SIG-M5 (cell line): Measurements from ENCODE around the gene PLCG2.
A peak's percentile ranks its signal among the peaks of the same experiment; 100 is the strongest.

Source experiments
- DNase-seq: peaks from one replicate; lab custom pipeline; 2025; lab: John Stamatoyannopoulos, UW

Gene PLCG2

DNA sequence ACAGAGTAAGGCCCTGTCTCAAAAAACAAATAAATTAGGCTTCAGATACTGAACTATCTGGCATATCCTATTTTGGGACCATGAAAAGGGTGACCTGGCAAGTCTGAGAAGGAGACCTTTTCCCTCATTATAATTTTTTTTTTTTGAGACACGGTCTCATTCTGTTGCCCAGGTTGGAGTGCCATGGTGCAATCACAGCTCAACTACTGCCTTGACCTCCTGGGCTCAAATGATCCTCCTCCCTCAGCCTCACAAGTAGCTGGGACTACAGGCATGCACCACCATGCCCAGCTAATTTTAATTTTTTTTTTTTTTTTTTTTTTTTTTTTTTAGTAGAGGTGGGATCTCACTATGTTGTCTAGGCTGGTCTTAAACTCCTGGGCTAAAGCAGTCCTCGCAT lies 37.3 kb downstream of the PLCG2 start:
- no peak for DNase-seq

GRCh38 chr16:81816793-81817210 lies 37.7 kb downstream of the PLCG2 start:
- no peak for DNase-seq

DNA sequence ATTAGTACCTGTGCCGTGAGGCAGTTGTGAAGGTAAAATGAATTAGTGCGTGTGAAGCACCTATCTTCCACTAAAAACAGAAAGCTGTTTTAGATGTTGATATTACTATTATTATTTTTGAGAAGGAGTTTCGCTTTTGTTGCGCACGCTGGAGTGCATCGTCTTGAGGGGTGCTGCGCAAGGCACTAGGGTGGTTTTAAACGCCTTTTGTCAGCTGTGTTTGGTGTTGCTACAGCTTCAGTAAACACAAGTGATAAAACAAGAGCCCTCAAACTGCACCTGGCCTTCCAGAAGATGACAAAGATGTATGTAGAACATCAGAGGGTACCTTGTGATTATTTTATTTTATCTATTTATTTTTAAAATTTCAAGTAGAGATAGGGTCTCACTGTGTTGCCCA lies 38.2 kb downstream of the PLCG2 start:
- DNase-seq, result no peak

DNA sequence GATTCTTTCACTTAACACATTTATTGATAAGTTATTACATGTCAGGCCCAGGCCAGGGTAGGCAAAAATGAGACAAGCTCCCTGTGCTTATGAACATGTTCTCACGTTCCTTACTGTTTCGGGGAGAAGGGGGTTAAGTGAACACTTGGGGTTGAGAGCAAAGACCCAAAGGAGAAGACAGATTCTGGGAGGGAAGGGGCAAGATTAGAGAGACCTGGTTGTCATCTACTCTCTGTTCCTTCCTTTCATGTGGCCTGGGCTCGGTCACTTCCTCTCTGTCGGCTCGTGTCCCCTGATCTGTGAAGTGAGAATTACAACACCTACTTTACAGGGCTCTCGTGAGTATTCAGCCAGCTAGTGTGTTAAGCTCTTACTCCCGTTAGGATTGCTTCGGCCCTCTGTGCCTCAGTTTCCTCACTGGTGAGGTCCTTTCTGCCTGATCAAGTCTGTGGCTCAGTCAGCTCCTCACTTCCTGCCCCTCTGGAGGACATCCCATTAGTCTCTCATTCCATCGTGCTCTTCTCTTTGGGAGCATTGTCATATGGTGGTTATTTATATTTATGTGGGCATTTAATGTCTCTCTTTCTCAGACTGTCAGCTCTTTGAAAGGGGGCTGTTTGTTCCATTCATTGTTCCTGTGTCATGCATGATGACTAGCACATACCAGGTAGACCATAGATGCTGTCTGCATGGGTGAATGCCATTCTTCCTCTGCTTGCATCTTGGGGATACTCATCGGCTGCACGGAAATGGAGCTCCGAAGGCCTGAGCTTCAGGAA lies 38.9 kb downstream of the PLCG2 start:
- no peak for DNase-seq

GRCh38 chr16:81818568-81818896 lies 39.4 kb downstream of the PLCG2 start:
- DNase-seq, result no peak

GRCh38 chr16:81818905-81819304 lies 39.8 kb downstream of the PLCG2 start:
- no peak for DNase-seq

DNA sequence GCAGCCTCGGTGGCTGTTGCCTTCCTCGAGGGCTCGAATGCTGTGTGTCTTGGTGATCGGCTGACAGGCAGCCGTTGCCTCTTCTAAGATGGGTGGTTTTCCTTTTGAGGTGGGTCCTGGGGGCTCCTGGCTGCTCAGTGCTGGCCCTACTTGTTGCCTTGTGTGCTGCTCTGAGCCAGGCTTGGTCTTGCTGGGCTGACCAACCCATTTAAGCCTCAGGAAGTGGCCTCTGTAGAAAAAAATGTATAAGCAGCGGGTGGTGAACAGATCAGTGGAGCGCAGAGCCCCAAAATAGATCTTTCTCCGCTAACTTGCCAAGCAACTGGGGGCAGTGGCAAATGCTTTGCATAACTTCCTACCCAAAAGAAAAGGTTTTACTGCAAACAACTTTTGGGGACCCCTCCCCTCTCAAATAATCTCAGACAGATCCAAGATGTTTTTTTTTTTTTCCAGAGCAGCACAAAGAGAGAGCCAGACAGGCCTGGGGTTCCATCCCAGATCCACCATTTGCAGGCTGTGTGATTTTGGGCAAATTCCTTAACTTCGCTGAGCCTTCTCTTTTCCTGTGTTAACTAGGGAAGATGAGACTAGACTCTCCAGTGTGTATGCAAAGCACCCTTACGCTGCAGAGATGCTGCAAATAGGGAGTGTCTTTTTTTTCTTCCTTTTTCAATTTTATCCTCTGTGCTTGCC lies 42.5 kb downstream of the PLCG2 start:
- DNase-seq, result no peak

DNA sequence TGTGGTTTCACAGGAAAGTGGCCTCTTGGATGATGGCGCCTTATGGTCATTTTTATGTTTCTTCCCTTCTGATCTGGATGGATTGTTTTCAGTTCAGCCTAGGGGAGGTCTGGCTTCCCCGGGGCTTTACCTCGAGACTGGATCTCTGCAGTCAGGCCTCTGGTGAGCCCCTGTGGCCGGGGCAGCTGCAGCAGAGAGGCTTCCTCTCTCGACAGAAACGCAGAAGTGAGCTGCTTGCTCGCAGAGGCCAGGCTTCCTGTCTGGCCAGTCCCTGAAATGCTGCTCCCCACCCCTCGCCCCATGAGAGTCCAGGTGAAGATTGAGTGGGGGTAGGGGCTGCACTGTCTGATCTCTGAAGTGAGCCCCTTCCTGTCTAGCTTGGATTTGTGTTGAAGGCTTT lies 44.0 kb downstream of the PLCG2 start:
- DNase-seq, result no peak

- no peak for DNase-seq
Observed at GRCh38 chr16:81823734-81824133, 44.6 kb downstream of the PLCG2 start.

GRCh38 chr16:81826523-81826922 lies 47.4 kb downstream of the PLCG2 start:
- no peak for DNase-seq

GRCh38 chr16:81830845-81831540 lies 51.9 kb downstream of the PLCG2 start:
- DNase-seq, result no peak

DNA sequence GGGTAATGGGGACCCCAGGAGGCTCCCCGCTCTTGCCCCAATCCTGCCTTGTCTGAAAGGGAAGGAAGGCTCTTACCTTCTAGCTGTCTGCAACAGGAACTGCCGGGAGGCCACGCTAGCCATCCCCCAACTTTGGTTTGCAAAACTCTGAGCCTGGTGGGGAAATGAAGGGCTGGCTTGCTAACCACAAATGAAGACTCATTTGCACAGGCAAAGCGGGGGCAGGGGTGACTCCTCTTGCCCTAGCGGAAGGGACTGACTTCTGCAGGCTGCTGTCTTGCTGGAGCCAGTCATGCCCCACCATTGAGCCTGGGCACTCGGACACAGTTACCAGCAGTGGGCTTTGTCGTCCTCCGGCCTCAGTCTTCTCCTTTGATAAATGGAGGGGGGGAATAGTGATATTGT lies 52.6 kb downstream of the PLCG2 start:
- peak; percentile 67 for DNase-seq

DNA sequence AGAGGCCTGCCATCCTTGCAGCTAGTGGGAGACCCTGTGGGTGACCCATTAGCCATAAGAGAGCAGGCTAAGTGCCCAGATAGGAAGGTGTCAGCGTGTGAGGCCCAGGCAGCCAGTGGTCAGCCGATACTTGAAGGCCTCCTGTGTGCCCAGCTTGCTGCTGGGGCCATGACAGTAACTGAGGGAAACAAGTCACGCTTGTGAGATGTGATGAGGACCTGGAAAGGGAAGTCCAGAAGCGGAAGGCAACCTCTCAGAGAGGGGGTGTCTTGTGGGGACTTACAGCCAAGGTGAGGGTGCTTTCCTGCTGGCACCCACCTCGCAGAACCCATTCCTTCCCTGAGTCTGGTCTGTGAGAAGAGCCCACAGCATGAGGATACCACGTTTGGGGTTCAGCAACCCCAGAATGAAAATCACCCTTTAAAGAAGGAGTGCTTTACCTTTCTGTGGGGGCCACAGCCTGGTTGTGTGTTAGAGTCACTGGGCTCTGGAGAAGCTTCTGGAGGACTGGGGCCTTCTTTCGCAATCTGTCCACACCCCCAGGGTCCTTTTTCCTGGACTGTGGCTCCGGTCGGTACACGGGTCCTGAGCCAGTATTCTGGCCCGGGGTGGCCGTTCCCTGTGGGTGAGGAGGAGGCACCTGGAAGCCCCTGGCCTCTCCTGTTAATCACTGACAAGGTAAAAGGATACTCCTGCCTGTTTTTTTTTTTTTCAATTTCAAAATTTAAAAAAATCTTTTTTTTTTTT lies 53.9 kb downstream of the PLCG2 start:
- no peak for DNase-seq

DNA sequence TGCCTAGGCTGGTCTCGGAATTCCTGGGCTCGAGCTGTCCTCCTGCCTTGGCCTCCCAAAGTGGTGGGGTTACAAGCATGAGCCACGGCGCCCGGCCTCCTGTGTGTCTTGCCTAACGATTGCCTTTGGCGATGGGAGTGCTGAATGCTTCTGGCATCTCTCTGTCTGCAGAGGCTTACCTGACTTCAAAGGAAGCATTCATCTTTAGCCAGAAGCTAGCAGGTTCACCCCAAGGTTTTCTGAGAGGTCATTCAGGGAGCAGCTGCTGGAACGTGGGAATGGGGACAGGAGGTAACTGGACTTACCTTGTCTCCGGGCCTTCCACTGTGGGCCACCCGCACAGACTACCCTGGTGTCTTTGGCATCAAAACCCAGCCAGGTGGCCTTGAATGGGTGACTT lies 54.7 kb downstream of the PLCG2 start:
- DNase-seq, result no peak

DNA sequence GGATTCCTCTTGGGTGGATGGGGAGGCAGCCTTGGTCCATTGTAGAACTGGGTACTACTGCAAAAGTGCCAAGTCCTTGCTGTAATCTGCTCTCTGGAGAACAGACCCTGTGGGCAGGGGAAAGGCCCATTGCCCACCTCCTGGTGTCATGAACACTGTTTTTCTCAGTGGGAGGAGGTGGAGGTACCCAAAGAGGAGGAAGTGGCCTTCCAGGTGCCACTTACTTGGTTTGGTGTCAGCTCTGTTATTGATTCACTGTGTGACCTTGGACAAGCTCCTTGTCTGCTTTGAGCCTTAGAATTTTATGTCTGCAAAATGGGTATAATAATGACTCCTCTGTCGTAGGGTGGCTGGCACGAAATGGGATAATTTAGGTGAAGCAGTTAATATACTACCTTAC lies 55.8 kb downstream of the PLCG2 start:
- DNase-seq, result no peak

DNA sequence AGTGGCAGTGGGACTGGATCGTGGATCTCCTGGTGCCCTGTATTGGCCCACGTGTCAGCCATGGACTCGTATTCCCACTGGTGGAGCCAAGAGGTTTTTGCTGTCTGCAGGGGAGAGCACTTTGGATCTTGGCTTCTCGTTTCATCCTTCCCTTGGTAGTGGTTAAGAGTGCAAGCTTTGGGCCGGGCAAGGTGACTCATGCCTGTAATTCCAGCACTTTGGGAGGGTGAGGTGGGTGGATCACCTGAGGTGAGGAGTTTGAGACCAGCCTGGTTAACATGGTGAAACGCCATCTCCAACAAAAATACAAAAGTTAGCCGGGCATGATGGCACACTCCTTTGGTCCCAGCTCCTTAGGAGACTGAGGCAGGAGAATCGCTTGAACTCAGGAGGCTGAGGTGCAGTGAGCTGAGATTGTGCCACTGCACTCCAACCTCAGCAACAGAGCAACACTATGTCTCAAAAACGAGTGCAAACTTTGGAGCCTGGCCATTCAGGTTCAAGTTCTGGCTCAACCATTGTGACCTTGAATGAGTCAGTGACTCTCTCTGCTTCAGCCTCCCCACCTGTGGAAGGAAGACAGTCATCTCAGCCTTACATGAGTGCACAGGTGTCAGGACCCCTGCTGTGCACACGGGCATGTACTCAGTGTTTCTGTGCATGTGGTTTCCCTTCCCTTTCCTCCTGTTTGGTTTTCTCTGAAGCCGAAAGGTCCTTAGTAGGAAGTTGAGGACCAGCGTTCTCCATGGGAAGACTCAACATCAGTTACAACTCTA lies 57.4 kb downstream of the PLCG2 start:
- DNase-seq, result no peak

- no peak for DNase-seq
Observed at GRCh38 chr16:81837312-81837751, 58.2 kb downstream of the PLCG2 start.

DNA sequence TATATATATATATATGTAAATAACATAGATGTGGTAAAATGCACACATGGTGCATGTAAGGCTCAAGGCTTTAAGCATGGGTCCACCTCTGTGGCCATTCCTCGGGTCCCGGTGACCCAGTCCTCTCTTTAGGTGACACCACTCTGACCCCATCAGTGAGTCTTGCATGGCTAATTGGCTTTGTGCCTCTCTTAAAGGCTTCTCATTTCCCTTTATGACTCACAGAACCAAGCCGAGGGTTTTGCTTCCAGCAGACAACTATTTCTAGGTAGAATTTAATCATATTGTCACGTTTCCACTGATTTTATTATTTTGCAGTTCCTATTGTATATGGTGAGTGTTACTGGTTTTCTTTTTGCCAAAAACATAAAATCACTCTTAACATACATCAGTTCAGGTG lies 59.7 kb downstream of the PLCG2 start:
- DNase-seq, result no peak

DNA sequence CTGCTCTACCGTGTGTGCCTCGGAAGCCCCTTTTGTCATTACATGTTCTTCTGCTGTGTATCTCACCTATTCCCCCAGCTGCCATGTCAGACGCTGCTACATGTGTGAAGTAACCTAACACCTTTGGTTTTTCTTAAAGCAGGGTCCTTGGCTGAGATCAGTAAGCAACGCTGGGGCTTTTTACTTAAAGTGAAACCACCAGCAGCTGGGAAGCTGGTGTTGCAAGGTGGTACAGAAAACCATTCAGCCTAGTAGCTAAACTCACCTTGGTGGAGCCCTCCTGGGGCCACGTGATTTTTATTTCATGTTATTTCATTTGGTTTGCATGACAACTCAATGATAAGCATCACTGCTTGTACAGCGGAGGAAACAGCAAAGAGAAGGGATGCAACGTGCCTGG lies 62.6 kb downstream of the PLCG2 start:
- DNase-seq, result no peak

DNA sequence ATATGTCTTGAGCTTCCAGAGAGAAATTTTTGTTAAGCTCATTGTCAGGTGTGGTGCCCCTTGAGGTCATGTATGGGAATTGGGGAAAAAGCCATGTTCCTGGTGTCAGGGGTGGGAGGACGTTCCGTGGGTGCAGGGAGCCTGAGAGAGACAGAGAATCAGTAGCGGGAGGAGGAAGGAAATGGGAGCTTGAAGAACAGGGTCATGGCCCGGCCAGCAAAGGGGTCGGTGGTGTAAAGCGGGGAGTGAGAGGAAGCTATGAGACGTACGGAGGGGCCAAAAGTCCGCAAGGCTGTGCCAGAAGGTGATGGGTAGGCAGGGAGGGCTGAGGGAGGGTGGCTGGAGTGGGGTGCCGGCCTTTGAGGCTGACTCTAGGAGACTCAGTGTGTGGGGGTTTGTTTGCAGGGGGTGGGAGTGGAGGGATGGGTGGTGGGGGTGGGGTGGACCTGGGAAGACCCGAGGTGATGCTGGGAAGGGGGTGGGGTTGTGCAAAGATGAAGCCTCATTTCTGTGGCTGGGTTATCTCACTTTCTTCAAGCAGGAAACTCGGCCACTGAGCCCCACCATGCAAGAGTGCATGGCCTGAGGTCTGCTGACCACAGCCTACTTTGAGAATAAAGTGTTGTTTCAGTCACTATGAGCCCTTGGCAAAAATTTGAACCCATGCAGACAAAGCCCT lies 63.6 kb downstream of the PLCG2 start:
- no peak for DNase-seq

GRCh38 chr16:81843243-81843582 lies 64.1 kb downstream of the PLCG2 start:
- no peak for DNase-seq
